WI38 (cell line): ENCODE data around the gene SAMD4B.

ENCODE experiments used
- H3K4me3 ChIP-seq: 2 replicates; pipeline ENCODE4 v1.5.1; 2011; ENCODE audit warnings: low read depth, mild to moderate bottlenecking, control low read depth, low read length
- TF ChIP-seq, protein P1 (sequence below): IDR thresholded peaks from 2 replicates; pipeline ENCODE4 v1.5.1; 2012; ENCODE audit warnings: low read depth, mild to moderate bottlenecking, control low read depth, low read length

SAMD4B gene

DNA sequence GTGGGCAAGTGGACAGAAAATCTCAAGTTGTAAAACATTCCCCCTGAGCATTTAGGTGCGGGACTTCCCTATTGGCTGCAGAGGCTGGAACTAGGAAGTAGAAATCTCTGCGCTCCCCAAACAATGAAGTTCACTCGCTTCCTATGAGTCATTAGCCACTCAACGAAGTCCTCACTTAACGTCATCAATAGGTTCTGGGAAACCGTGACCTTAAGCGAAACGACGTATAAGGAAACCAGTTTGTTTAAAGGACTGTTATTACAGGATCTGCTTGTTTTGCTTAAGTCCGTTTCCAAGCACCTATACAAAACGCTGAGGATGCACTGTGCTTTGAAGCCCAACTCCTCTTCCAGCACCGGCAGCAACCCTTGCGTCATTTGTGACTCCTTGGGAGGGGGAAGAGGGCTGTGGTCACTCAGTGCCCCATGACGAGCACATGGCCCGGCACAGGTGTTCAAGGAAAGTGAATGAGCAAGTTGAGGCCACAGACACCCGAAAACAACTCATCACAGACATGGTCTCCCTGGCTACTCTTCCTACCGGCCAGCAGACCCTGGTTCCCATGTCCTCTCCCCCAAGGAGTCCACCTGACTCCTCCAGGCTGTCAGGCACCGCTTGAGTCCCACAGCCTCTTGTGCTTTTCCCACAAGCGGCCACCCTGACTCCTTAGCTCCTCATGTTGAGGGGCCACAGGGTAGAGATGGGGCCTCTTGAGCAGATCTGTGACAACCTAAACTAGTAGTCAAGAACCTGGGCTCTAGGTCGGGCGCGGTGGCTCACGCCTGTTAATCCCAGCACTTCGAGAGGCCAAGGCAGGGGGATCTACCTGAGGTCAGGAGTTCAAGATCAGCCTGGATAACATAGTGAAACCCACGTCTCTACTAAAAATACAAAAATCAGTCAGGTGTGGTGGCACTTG lies 88.7 kb downstream of the SAMD4B start:
- H3K4me3 ChIP-seq: peak overlapping the region; percentile 7
- TF ChIP-seq, protein P1, sequence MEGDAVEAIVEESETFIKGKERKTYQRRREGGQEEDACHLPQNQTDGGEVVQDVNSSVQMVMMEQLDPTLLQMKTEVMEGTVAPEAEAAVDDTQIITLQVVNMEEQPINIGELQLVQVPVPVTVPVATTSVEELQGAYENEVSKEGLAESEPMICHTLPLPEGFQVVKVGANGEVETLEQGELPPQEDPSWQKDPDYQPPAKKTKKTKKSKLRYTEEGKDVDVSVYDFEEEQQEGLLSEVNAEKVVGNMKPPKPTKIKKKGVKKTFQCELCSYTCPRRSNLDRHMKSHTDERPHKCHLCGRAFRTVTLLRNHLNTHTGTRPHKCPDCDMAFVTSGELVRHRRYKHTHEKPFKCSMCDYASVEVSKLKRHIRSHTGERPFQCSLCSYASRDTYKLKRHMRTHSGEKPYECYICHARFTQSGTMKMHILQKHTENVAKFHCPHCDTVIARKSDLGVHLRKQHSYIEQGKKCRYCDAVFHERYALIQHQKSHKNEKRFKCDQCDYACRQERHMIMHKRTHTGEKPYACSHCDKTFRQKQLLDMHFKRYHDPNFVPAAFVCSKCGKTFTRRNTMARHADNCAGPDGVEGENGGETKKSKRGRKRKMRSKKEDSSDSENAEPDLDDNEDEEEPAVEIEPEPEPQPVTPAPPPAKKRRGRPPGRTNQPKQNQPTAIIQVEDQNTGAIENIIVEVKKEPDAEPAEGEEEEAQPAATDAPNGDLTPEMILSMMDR: no peak

DNA sequence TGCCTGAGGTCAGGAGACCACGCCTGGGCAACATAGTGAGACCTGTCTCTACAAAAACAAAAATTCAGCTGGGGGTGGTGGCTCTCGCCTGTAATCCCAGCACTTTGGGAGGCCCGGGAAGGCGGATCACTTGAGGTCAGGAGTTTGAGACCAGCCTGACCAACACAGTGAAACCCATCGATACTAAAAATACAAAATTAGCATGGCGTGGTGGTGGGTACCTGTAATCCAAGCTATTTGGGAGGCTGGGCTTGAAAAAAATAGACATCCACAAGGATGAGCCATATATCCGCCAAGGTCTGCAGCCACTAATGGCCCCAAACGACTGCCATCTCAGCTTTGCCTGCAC lies 90.4 kb downstream of the SAMD4B start:
- TF ChIP-seq, protein P1: no peak

DNA sequence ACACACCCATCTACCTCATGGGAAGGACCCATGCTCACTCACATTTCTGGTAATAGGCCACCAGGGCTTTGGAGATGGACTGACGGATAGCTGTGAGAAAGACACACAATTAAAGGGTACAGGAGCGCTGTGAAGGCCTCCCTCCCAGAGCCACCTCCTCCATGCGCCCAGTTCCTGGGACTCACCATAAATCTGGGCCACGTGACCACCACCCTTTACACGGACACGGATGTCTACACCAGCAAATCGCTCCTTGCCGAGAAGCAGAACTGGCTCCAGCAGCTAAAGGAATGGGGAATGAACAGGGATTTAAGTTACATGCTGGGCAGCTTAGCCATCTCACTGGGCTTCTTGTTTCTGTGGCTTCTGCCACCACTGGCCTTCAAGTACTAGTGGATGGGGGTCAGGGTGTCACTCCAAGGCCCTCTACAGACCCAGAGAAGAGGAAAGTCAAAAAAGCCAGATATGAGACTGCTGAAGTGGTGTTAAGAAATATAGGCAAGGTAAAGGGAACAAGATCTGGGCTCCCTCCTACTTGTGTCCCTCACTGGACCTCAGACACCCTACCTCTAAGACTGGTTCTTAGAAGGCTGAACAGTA lies 91.4 kb downstream of the SAMD4B start:
- TF ChIP-seq, protein P1: no peak
- H3K4me3 ChIP-seq: no peak overlapping the region

More for the DNA sequence above, 90.4 kb downstream of the SAMD4B start:
- no peak overlapping the region for H3K4me3 ChIP-seq

DNA sequence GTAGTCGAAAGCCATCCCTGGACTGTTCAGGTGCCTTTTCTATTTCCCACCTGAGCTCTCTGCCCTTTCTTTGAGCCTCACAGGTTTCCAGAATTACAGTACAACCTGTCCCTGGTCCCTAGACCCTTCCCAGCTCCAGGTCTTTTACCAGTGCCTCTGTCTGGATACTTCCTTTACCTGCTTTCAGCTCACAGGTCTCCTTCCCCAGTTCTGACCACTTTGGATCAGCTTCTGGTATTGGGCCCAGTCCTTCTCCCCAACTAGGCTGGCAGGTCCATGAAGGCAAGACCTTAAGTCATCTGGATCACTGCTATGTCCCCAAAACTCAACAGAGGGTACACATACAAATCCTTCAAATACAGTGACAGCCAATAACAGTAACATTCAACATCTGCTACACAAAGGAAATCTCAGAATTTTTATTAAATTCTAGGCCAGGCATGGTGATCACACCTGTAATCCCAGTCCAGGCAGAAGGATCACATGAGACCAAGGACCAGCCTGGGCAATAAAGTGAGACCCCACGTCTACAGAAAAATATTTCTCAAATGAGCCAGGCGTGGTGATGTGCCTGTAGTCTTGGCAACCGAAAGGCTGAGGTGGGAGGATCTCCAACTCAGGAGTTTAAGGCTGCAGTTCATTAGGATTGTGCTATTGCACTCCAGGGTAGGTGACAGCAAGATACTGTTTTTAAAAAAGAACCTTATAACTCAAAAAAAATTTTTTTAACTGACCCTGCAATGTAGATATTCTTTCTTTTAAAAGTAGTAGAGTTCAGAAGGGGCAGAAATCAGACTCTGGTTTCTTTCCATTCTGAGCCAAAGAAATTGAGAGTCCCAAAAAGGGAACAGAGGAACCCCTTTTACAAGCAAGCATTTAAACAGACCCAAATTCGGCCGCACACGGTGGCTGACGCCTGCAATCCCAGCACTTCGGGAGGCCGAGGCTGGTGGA lies 92.2 kb downstream of the SAMD4B start:
- TF ChIP-seq, protein P1: no peak

More for the DNA sequence above, 92.2 kb downstream of the SAMD4B start:
- H3K4me3 ChIP-seq: peak overlapping the region; percentile 76
